Erythroblast (primary cell): ENCODE measurements around the gene SLC35B1.

ENCODE experiments used
- GATA1 ChIP-seq: IDR thresholded peaks from 2 replicates; pipeline ENCODE4 v1.6.1; 2011; ENCODE audit warnings: low read depth, mild to moderate bottlenecking, control low read depth, low read length, moderate library complexity
- POLR2A ChIP-seq: IDR thresholded peaks from 2 replicates; pipeline ENCODE4 v1.6.1; 2011; ENCODE audit warnings: mild to moderate bottlenecking, low read length

- TF ChIP-seq POLR2A (no peak), GATA1 (no peak)
Measured at GRCh38 chr17:49730785-49731434, 23.1 kb upstream of the SLC35B1 start.
